Stomach (tissue), 4 donors: ENCODE data around the gene WFIKKN1.

Source experiments
- POLR2A ChIP-seq, 4 donors: fragments of 450-650 bp; IDR thresholded peaks; one replicate each; pipeline ENCODE4 v1.6.1; 2016; ENCODE audit warnings: antibody characterized with exemption in 4 of 4, control low read depth in 2 of 4, mild to moderate bottlenecking in 1 of 4, moderate library complexity in 1 of 4
- TF ChIP-seq, protein P1 (sequence below), 7 experiments: fragments of 450-650 bp in 4 of 7; fragments of 200-600 bp in 3 of 7; sonication (generic) in 3 of 7; IDR thresholded peaks; one replicate each; pipeline ENCODE4 v1.5.1; 2016 to 2019; ENCODE audit warnings: antibody characterized with exemption in 7 of 7, control low read depth in 2 of 7, mild to moderate bottlenecking in 1 of 7

GRCh38 chr16:670485-671352 is 39.9 kb downstream of the WFIKKN1 start:
- no peak for TF ChIP-seq POLR2A (IDR thresholded peaks at IDR 0.05)
- TF ChIP-seq, protein P1, sequence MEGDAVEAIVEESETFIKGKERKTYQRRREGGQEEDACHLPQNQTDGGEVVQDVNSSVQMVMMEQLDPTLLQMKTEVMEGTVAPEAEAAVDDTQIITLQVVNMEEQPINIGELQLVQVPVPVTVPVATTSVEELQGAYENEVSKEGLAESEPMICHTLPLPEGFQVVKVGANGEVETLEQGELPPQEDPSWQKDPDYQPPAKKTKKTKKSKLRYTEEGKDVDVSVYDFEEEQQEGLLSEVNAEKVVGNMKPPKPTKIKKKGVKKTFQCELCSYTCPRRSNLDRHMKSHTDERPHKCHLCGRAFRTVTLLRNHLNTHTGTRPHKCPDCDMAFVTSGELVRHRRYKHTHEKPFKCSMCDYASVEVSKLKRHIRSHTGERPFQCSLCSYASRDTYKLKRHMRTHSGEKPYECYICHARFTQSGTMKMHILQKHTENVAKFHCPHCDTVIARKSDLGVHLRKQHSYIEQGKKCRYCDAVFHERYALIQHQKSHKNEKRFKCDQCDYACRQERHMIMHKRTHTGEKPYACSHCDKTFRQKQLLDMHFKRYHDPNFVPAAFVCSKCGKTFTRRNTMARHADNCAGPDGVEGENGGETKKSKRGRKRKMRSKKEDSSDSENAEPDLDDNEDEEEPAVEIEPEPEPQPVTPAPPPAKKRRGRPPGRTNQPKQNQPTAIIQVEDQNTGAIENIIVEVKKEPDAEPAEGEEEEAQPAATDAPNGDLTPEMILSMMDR (IDR thresholded peaks at IDR 0.05) = no peak
